HG02588 (cell line): ENCODE measurements around the gene ARMC9.
A peak's percentile ranks its signal among the peaks of the same experiment; 100 is the strongest.
"Not testable (repeated sequence)": the region's sequence is repeated elsewhere in the genome, so short reads cannot be mapped to it uniquely, and the experiment has no call there.

Experiments used
- ATAC-seq: cut with Tn5 transposase; IDR thresholded peaks from one replicate; pipeline ENCODE4 v1.9.1; 2021; ENCODE audit warnings: mild to moderate bottlenecking, moderate library complexity; ENCODE audit not compliant: unreplicated experiment

The ARMC9 gene

DNA sequence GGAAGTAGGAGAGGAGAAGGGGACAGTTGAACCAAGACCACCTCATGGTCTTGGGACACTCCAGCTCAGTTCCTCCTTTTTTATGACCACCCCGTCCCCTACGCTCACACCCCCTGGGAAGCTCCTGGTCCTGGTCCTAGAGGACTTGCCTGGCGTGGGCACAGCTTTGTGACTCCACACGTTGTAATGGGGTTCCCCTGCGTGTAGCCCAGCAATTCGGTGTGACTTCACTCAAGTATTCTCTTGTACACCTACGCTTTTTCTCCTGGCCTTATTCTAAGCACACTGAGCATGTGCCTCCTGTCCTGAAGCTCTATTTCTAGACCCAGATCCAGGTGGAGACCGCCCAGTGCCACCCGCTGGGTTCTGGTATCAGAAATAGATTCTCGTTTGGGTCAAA lies 161.0 kb downstream of the ARMC9 start:
- no peak for ATAC-seq

DNA sequence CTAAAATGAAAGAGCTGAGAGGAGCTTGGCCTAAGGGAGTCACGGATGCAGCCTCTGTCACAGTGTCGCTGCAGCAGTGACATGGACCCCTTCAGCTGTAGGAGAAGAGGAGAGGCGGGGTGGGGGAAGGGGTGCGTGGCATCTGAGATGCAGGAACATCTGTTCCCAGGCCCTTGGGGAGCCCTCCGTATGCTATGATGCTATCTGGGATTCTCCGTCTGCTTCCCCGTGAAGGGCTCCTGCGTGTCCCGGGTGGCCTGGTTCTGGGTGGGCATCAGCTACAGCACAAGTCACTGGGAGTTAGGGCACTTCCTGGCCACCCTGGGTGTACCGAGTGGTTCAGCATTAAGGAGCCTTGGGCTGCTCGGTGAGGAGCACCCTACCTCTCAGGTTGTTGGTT lies 161.5 kb downstream of the ARMC9 start:
- no peak for ATAC-seq

DNA sequence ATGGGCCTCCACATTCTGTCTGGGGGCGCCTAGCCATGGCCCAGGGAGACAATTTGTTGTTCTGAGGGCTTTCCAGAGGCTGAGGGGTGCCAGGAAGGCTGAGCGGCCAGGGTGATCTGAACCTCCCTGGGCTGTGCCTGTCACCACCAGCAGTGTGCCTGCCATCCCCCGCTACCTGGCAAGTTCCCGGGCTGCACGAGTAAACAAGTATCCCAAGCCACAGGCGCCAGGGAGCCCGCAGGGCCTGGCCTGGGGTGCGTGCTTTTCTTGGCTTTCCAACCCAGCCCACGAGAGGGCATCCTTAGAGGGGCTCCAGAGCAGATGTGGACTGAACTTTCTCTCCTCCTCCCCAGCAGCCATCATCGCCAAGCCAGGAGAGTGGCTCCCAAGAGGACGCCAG lies 162.0 kb downstream of the ARMC9 start:
- no peak for ATAC-seq

- no peak for ATAC-seq
Observed at GRCh38 chr2:231360881-231361371, 162.5 kb downstream of the ARMC9 start.

DNA sequence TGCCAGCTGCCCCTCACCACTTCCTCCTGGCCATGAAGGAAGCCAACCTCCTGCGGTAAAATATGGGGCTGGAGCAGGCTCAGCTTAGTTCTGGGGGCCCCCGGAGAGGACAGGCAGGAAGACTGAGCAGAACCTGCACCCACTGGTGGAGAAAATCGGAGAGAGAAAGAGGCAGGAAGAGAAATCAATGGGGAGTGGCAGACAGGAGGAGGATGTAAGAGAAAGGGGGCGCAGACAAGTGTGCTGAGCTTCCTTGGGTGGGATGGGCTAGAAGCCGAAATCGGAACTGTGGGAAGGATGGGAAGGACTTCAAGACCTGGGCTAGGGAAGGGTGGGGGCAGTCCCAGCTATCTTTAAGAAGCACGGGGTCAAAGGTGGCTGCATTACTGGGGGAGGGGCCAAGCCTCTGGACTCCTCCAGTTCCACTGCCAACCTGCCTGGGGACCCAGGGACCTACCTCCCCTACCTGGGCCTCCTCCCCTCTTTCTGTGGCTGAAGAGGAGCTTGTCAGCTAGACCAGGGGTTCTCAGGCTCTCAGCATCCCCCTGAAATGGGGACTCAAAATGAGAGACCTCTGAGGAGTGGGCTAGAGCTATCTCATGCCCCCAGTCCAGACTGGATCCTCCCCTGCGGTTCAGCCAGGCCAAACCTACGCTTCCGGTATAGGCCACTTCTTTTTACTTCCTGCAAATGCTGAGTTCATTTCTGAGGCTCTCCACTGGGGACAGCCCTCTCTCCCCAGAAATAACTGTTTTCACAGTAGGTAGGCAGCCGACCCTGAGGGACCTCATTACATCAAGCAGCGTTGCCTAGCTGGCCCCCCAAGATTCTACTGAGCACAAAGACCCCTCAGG lies 163.5 kb downstream of the ARMC9 start:
- peak; percentile 89 for ATAC-seq

DNA sequence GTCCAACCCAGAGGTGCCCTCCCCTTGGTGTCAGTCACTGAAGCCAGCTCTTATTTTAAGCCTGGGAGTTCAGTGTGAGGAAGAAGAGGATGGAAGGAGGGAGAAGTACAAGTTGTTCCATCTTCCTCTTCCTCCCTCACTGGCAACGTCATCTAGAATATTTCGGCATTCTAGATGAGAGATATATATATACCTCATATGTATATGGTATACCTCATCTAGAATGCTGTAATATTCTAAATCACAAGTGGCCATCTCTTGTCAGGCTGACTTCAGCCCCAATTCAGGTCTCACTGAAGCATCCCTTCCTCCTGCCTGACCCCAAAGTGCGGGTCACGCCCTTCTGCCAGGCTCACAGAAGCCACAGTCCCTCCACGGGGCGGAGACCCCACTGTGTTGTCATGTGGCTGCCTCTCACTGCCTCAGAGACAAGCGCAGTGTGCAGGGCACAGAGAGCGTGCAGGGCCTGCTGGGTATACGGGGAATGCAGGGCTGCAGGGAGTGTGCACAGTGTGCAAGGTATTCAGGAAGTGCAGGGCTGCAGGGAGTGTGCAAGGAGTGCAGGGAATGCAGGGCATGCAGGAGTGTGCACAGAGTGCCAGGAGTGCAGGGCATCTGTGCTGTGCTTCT lies 164.2 kb downstream of the ARMC9 start:
- ATAC-seq, result no peak

DNA sequence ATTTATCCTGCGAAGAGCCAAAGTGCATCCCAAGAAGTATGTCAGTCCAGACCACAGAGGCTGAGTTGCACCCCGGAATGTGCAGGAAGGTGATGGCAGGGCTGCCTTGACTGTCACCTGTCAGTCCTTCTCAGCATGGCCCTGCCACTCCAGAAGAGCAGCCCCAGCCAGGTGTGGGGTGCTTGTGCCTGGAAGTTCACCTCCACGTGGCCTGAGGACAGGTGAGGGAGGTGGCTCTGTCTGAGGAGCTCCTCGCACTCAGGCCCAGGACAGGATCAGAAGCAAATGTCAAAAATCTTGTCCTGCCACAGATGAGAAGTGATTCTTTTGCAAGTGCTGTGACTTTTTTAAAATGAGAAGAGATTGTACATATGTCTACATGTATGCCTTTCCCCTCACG lies 165.6 kb downstream of the ARMC9 start:
- ATAC-seq, result no peak

DNA sequence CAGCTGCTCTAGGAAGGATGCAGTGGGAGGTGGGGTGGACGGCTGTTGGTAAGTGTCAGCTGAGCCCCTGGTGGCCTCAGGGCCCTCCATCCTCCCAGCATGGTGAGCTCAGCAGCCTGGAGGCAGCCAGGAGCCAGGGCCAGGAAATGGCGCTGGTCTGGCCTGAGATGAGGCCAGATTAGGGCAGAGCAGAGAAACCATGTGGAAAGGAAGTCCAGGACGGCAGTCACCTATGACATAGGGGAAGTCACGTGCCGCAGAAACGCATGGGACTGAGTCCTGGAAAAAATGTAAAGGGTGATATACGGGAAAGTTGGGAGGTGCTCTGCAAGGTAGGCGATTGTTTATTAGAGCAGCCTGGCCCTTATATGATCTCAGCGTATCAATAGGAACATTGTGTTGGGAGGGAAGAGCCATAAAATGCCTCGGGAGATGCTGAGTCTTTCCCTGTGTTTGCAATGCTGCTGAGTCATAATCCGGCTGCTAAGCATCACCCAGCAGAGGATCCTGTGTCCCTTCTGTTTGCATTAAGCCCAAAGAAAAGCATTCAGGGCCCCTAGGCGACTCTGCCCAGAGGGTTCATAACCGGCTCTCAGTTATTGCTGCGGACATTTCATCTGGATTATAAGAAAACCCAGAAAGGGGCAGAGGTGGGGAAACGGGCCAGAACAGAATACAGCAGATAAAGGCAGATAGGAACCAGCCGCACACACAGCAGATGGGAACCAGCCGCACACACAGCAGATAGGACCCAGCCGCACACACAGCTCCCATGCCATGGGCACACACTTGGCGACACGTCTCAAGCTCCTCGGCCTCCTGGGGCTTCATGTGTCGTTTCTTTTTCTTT lies 166.8 kb downstream of the ARMC9 start:
- ATAC-seq, result no peak

DNA sequence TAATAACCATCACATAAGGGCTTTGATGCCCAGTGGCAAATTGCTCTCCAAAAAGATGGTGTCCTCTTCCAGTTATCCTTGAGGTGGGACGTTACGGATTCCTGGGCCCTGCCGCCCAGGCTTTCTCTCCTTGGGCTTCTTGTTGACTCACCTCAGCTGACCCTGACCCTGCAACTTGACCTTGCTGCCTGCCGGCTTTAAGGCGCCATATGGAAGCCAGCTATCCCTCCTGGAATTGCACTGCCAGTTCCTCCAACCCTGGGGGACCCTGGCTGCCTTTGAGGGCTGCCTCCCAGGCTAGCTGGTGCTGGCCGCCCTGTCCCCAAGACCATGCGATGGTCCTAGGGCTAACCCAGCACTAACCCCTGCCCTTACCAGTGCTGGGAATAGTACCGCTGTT lies 168.7 kb downstream of the ARMC9 start:
- no peak for ATAC-seq

GRCh38 chr2:231369580-231370428 lies 171.4 kb downstream of the ARMC9 start:
- no peak for ATAC-seq

- ATAC-seq, result no peak
Observed at GRCh38 chr2:231370429-231370748, 172.0 kb downstream of the ARMC9 start.

DNA sequence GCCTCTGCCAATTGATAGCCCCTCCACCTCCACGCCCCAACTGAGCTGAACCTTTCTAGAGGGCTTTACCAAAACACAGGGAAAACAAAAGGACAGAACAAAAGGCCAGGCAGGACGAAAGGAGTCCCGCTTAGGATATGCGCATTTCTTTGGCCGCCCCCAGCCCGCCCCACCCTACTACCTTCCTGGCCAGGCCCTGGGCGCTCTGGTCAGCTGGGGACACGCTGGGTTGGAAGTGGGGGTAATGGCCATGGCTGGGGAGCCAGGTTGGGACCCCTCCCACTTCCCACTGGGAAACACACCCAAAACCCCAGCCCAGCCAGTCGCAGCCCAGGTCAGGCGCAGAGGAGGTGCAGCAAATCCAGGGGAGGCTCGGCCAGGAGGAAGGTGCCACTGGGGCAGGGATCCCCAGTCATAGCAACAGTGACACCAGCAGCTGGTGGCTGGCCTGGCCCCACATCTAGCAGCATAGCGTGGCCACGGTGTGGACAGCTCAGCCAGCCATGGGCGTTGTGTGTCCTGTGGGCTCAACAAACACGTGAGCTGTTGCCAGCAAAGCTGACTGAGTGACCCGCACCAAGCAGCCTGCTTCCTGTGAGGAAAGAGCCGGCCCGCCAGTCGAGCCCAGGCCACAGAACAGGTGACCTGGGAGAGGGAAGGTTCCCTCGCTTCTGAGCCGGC lies 172.5 kb downstream of the ARMC9 start:
- no peak for ATAC-seq

GRCh38 chr2:231371430-231372054 lies 173.1 kb downstream of the ARMC9 start:
- no peak for ATAC-seq

GRCh38 chr2:231372326-231372725 lies 173.9 kb downstream of the ARMC9 start:
- ATAC-seq, result no peak

DNA sequence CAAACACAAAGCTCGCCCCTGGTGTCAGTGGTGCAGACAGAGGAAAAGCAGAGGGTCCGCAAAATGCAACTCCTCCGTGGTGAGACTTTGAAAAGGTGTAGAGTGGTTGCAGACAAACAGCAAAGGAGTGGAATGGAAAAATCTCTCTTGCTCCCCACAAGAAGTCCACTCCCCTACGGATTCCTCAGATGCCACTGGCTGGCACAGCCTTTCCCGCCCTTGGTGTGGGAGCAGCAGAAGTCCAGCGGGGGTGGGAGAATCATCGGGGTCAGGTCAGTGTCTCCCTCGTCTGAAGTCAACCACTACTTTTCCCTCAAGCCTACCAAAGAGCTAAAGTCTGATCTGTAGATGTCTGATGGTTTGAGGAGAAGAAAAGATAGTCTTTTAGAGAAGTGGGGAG lies 174.8 kb downstream of the ARMC9 start:
- ATAC-seq, result no peak

GRCh38 chr2:231373786-231374349 lies 175.4 kb downstream of the ARMC9 start:
- ATAC-seq, result no peak

DNA sequence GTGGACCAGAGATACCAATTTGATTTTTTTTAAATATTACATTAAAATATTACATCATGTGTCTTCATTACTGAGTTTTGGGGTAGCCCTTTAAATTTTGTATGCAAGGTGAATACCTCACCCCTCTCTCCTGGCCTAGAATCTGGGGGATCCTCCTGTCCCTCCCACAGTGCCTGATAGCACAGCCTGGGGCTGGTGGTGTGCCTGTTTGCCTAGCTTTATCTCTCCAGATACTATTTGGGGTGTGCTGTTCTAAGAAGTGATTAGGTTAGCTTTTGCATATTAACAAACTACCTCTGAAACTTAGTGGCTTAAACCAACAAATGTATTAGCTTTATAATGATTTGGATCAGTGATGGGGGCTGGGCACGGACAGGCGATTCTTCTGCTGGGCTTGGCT lies 176.3 kb downstream of the ARMC9 start:
- ATAC-seq, result no peak

DNA sequence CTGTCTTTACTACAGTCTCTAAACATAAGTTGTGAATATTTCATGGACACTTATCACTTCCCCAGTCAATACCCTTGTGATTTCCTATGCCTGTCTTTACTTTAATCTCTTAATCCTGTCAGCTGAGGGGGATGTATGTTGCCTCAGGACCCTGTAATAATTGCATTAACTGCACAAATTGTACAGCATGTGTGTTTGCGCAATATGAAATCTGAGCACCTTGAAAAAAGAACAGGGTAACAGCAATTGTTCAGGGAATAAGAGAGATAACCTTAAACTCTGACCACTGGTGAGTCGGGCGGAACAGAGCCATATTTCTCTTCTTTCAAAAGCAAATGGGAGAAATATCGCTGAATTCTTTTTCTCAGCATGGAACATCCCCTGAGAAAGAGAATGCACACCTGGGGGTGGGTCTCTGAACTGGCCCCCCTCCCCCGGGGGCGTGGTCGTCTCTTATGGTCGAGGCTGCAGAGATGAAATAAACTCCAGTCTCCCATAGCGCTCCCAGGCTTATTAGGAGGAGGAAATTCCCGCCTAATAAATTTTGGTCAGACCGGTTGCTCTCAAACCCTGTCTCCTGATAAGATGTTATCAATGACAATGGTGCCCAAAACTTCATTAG lies 177.7 kb downstream of the ARMC9 start:
- ATAC-seq, result not testable (repeated sequence)

- ATAC-seq, result no peak
Observed at GRCh38 chr2:231376857-231377256, 178.4 kb downstream of the ARMC9 start.
